Neural cell (in vitro differentiated cells): Measurements from ENCODE around the gene SLPI.

Experiments
- EP300 ChIP-seq: fragments of 450-650 bp; conservative IDR thresholded peaks from 2 replicates; pipeline ENCODE4 v1.6.1; 2014; ENCODE audit warnings: antibody characterized with exemption, mild to moderate bottlenecking, moderate library complexity; ENCODE audit not compliant: poor library complexity, severe bottlenecking
- EZH2 ChIP-seq: fragments of 200-600, 300-800 bp; shearing (Covaris generic), sonication (generic); IDR thresholded peaks from 2 replicates; pipeline ENCODE4 v1.6.1; 2014; ENCODE audit warnings: antibody characterized with exemption, low read length, borderline replicate concordance, mild to moderate bottlenecking; ENCODE audit not compliant: insufficient read depth, poor library complexity, severe bottlenecking
- MXI1 ChIP-seq: fragments of 450-650 bp; conservative IDR thresholded peaks from 2 replicates; pipeline ENCODE4 v1.6.1; 2014; ENCODE audit warnings: antibody characterized with exemption, mild to moderate bottlenecking; ENCODE audit not compliant: poor library complexity, severe bottlenecking
- POLR2AphosphoS5 ChIP-seq: IDR thresholded peaks from 2 replicates; pipeline ENCODE4 v1.6.1; 2012
- RAD21 ChIP-seq: fragments of 450-650 bp; conservative IDR thresholded peaks from 2 replicates; pipeline ENCODE4 v1.6.1; 2014; ENCODE audit warnings: antibody characterized with exemption, mild to moderate bottlenecking, moderate library complexity
- TF ChIP-seq, protein P1 (sequence below): fragments of 450-650 bp; IDR thresholded peaks from 2 replicates; pipeline ENCODE4 v1.5.1; 2014; ENCODE audit warnings: antibody characterized with exemption, mild to moderate bottlenecking, moderate library complexity; ENCODE audit not compliant: poor library complexity, severe bottlenecking
- TF ChIP-seq, protein P2 (sequence below): IDR thresholded peaks from 2 replicates; pipeline ENCODE4 v1.6.1; 2012; ENCODE audit warnings: borderline replicate concordance

DNA sequence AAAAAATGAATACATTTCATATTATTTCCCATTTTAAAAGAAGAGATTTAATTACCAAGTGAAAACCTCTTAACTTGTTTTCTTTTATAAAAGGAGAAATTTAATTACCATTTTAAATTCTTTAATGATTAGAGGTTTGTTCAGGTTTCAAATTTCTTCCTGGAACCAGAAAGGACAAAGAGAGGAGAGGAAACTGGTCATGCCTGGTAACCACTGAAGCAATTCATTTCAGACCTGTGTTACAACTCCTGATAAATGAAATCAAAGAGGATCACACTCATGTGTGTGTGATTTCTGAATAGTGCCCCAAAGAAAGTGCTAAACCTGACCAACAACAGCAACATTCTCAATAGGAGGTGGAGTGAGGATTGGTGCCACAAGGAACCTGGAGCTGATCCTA is 12.6 kb upstream of the SLPI start:
- TF ChIP-seq, protein P1, sequence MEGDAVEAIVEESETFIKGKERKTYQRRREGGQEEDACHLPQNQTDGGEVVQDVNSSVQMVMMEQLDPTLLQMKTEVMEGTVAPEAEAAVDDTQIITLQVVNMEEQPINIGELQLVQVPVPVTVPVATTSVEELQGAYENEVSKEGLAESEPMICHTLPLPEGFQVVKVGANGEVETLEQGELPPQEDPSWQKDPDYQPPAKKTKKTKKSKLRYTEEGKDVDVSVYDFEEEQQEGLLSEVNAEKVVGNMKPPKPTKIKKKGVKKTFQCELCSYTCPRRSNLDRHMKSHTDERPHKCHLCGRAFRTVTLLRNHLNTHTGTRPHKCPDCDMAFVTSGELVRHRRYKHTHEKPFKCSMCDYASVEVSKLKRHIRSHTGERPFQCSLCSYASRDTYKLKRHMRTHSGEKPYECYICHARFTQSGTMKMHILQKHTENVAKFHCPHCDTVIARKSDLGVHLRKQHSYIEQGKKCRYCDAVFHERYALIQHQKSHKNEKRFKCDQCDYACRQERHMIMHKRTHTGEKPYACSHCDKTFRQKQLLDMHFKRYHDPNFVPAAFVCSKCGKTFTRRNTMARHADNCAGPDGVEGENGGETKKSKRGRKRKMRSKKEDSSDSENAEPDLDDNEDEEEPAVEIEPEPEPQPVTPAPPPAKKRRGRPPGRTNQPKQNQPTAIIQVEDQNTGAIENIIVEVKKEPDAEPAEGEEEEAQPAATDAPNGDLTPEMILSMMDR: no peak
- TF ChIP-seq, protein P2, sequence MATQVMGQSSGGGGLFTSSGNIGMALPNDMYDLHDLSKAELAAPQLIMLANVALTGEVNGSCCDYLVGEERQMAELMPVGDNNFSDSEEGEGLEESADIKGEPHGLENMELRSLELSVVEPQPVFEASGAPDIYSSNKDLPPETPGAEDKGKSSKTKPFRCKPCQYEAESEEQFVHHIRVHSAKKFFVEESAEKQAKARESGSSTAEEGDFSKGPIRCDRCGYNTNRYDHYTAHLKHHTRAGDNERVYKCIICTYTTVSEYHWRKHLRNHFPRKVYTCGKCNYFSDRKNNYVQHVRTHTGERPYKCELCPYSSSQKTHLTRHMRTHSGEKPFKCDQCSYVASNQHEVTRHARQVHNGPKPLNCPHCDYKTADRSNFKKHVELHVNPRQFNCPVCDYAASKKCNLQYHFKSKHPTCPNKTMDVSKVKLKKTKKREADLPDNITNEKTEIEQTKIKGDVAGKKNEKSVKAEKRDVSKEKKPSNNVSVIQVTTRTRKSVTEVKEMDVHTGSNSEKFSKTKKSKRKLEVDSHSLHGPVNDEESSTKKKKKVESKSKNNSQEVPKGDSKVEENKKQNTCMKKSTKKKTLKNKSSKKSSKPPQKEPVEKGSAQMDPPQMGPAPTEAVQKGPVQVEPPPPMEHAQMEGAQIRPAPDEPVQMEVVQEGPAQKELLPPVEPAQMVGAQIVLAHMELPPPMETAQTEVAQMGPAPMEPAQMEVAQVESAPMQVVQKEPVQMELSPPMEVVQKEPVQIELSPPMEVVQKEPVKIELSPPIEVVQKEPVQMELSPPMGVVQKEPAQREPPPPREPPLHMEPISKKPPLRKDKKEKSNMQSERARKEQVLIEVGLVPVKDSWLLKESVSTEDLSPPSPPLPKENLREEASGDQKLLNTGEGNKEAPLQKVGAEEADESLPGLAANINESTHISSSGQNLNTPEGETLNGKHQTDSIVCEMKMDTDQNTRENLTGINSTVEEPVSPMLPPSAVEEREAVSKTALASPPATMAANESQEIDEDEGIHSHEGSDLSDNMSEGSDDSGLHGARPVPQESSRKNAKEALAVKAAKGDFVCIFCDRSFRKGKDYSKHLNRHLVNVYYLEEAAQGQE: no peak
- TF ChIP-seq EP300 (no peak), MXI1 (no peak), EZH2 (no peak), POLR2AphosphoS5 (no peak), RAD21 (no peak)
